GM12878 (cell line): Measurements from ENCODE around the gene EDC3. TPM values are rescaled to one million over a fixed set of nuclear protein-coding genes. Genes with fewer than 3 reads are reported as not detected.

Source experiments
- ATAC-seq: fragments of 200-7000 bp; cut with Tn5 transposase; 3 replicates; pipeline ENCODE4 v1.9.1; 2020; ENCODE audit warnings: mild to moderate bottlenecking, moderate library complexity
- BruUV-seq: library from RNA; stranded (reverse); fragments of 400-500 nt; replicated peaks from 2 replicates; lab custom pipeline; 2021; lab: Mats Ljungman, UMichigan
- CTCF ChIA-PET: fragments of 300-600 bp; sonication (Branson Sonifier 250); formaldehyde crosslinking; extraction: SDS; loops from one replicate; lab custom pipeline; 2021; ENCODE audit warnings: inconsistent platforms; lab: Yijun Ruan, JAX
- POLR2A ChIA-PET: fragments of 350-600 bp; formaldehyde crosslinking; extraction: SDS; loops from one replicate; lab custom pipeline; 2021; ENCODE audit warnings: inconsistent platforms; lab: Charles Lee
- RAD21 ChIA-PET: fragments of 300-600 bp; sonication (Branson Sonifier 250); formaldehyde crosslinking; loops from one replicate; lab custom pipeline; 2023; ENCODE audit warnings: antibody characterized with exemption; ENCODE audit not compliant: unreplicated experiment; lab: Charles Lee
- SMC1A ChIA-PET: fragments of 300-600 bp; sonication (Branson Sonifier 250); formaldehyde crosslinking; loops from one replicate; lab custom pipeline; 2023; ENCODE audit not compliant: unreplicated experiment, uncharacterized antibody; lab: Charles Lee
- DNase-seq: peaks from one replicate; pipeline ENCODE4 v3.0.0-alpha.2; 2011; ENCODE audit warnings: low read depth, low spot score
- FAIRE-seq: peaks from 3 replicates; lab custom pipeline; 2011; peaks lifted over from hg19 to GRCh38; lab: Jason Lieb, UNC
- H2AFZ ChIP-seq: 2 replicates; pipeline ENCODE4 v1.6.0; 2011; ENCODE audit warnings: low read depth, low read length, control low read depth; ENCODE audit not compliant: control insufficient read depth
- H3K27ac ChIP-seq: 2 replicates; pipeline ENCODE4 v1.5.1; 2011; ENCODE audit warnings: control low read depth; ENCODE audit not compliant: control insufficient read depth, insufficient read depth
- H3K27me3 ChIP-seq, 2 experiments: replicated peaks in 1 of 2; 2 replicates each; pipeline versions ENCODE4 v1.6.0 to v1.6.1; 2011; ENCODE audit warnings: low read length in 1 of 2; ENCODE audit not compliant: control insufficient read depth in 2 of 2, insufficient read depth in 2 of 2
- H3K36me3 ChIP-seq, 2 experiments: 2 replicates each; pipeline ENCODE4 v1.5.1; 2011; ENCODE audit warnings: low read length in 1 of 2; ENCODE audit not compliant: control insufficient read depth in 2 of 2, insufficient read depth in 2 of 2
- H3K4me1 ChIP-seq: 2 replicates; pipeline ENCODE4 v1.6.1; 2011; ENCODE audit warnings: mild to moderate bottlenecking, low read length, moderate library complexity, mixed read lengths; ENCODE audit not compliant: control insufficient read depth, insufficient read depth
- H3K4me2 ChIP-seq: 2 replicates; pipeline ENCODE4 v1.6.0; 2011; ENCODE audit warnings: control low read depth; ENCODE audit not compliant: control insufficient read depth, insufficient read depth
- H3K4me3 ChIP-seq: fragments of 200-600 bp; sonication (generic); 2 replicates; pipeline ENCODE4 v1.5.1; 2016
- H3K79me2 ChIP-seq: 2 replicates; pipeline ENCODE4 v1.6.0; 2011; ENCODE audit warnings: low read length; ENCODE audit not compliant: control insufficient read depth, insufficient read depth
- H3K9ac ChIP-seq: 2 replicates; pipeline ENCODE4 v1.8.0; 2011; ENCODE audit warnings: low read length, control low read depth, mixed read lengths; ENCODE audit not compliant: control insufficient read depth, insufficient read depth
- H3K9me3 ChIP-seq: replicated peaks from 3 replicates; pipeline ENCODE4 v1.5.1; 2011; ENCODE audit warnings: mild to moderate bottlenecking, low read length; ENCODE audit not compliant: control insufficient read depth, insufficient read depth
- H4K20me1 ChIP-seq: 2 replicates; pipeline ENCODE4 v1.6.0; 2011; ENCODE audit not compliant: control insufficient read depth, insufficient read depth
- ASH2L ChIP-seq: fragments of 300-600, 200-600 bp; sonication (generic); IDR thresholded peaks from 2 replicates; pipeline ENCODE4 v1.6.1; 2017; ENCODE audit warnings: low read depth, mild to moderate bottlenecking, borderline replicate concordance
- BCL11A ChIP-seq: IDR thresholded peaks from 2 replicates; pipeline ENCODE4 v1.6.1; 2011; ENCODE audit warnings: low read depth, low read length
- BHLHE40 ChIP-seq, 2 experiments: fragments of 450-650 bp in 1 of 2; IDR thresholded peaks; 2 replicates each; pipeline ENCODE4 v1.6.1; 2011 to 2017; ENCODE audit warnings: low read depth in 2 of 2, borderline replicate concordance in 1 of 2, improper control_type of control experiment in 1 of 2, low read length in 1 of 2, mild to moderate bottlenecking in 1 of 2
- EGR1 ChIP-seq, 2 experiments: IDR thresholded peaks; 1 replicate in 1 of 2; 2 replicates in 1 of 2; pipeline ENCODE4 v1.6.1; 2011 to 2012; ENCODE audit warnings: low read depth in 2 of 2, low read length in 2 of 2, borderline replicate concordance in 1 of 2, mild to moderate bottlenecking in 1 of 2, moderate library complexity in 1 of 2
- HDGF ChIP-seq: fragments of 450-650 bp; IDR thresholded peaks from 2 replicates; pipeline ENCODE4 v1.6.1; 2016; ENCODE audit warnings: antibody characterized with exemption
- JUNB ChIP-seq: IDR thresholded peaks from 2 replicates; pipeline ENCODE4 v1.6.1; 2016; ENCODE audit warnings: antibody characterized with exemption, mild to moderate bottlenecking
- MEF2B ChIP-seq: fragments of 450-650 bp; IDR thresholded peaks from 2 replicates; pipeline ENCODE4 v1.6.1; 2018; ENCODE audit warnings: mild to moderate bottlenecking, moderate library complexity; ENCODE audit not compliant: partially characterized antibody, poor library complexity, severe bottlenecking
- NR2F1 ChIP-seq: fragments of 450-650 bp; conservative IDR thresholded peaks from 2 replicates; pipeline ENCODE4 v1.6.1; 2017; ENCODE audit warnings: mild to moderate bottlenecking
- PKNOX1 ChIP-seq: fragments of 450-650 bp; IDR thresholded peaks from 2 replicates; pipeline ENCODE4 v1.6.1; 2016; ENCODE audit warnings: mild to moderate bottlenecking
- SREBF2 ChIP-seq: IDR thresholded peaks from 2 replicates; pipeline ENCODE4 v1.6.1; 2012; ENCODE audit warnings: mild to moderate bottlenecking, low read length
- SUZ12 ChIP-seq: fragments of 200-600 bp; sonication (generic); IDR thresholded peaks from one replicate; pipeline ENCODE4 v1.6.1; 2018; ENCODE audit warnings: antibody characterized with exemption, mild to moderate bottlenecking; ENCODE audit not compliant: unreplicated experiment
- TCF12 ChIP-seq: IDR thresholded peaks from 2 replicates; pipeline ENCODE4 v1.6.1; 2011; ENCODE audit warnings: low read depth, mild to moderate bottlenecking, low read length
- ZNF207 ChIP-seq: fragments of 450-650 bp; IDR thresholded peaks from 2 replicates; pipeline ENCODE4 v1.6.1; 2014; ENCODE audit warnings: antibody characterized with exemption, mild to moderate bottlenecking, borderline replicate concordance
- WGBS: methylation state at CpG from one replicate; pipeline ENCODE4 v1.1.6; 2016; ENCODE audit warnings: low lambda C conversion rate; ENCODE audit not compliant: insufficient replicate concordance, insufficient coverage; ENCODE audit errors: missing lambda C conversion rate; 5-methylcytosine and 5-hydroxymethylcytosine counted together
- in situ Hi-C: fragments of 300-500 bp; cut with MboI; formaldehyde crosslinking; loops from 9 replicates; pipeline ENCODE4 v1.14.3; 2018; ENCODE audit warnings: mixed read lengths
- intact Hi-C: fragments of 100-400 bp; cut with micrococcal nuclease; formaldehyde crosslinking; loops from one replicate; pipeline ENCODE4 v1.14.2; 2022; ENCODE audit not compliant: unreplicated experiment
- polyA plus RNA-seq, 11 experiments: library from polyadenylated mRNA; depleted of rRNA in 4 of 11; unstranded in 6 of 11; stranded (reverse) in 5 of 11; fragments of >200 nt; fragmentation: Nextera tagmentation in 4 of 11; fragmentation: Illumina TruSeq in 1 of 11; extraction: Ambion mirVana in 4 of 11; extraction: Trizol in 1 of 11; gene quantifications; 1 replicate in 1 of 11; 2 replicates in 10 of 11; pipeline versions ENCODE4 v1.2.1 to v1.2.3, GENCODE V29; 2011 to 2016; ENCODE audit warnings: inconsistent platforms in 2 of 11, missing spikeins in 2 of 11, low read depth in 1 of 11
- total RNA-seq, 4 experiments: library from RNA; depleted of rRNA in 3 of 4; stranded (reverse); fragments of >200 nt in 3 of 4; fragmentation: Illumina TruSeq in 1 of 4; extraction: Trizol in 1 of 4; gene quantifications; 2 replicates each; pipeline versions ENCODE4 v1.2.1 to v1.2.3, GENCODE V29; 2013 to 2021
- TF ChIP-seq, protein P1 (sequence below): IDR thresholded peaks from 2 replicates; pipeline ENCODE4 v1.6.1; 2012; ENCODE audit warnings: improper control_type of control experiment, low read depth, low read length; ENCODE audit not compliant: insufficient replicate concordance

The EDC3 gene
- total and polyA plus RNA-seq, 10 of the 15 experiments (the other 5 are each of a cell fraction or from before 2014, with no cell fraction given): 11.8 to 48.4 (median 35.3) TPM

DNA sequence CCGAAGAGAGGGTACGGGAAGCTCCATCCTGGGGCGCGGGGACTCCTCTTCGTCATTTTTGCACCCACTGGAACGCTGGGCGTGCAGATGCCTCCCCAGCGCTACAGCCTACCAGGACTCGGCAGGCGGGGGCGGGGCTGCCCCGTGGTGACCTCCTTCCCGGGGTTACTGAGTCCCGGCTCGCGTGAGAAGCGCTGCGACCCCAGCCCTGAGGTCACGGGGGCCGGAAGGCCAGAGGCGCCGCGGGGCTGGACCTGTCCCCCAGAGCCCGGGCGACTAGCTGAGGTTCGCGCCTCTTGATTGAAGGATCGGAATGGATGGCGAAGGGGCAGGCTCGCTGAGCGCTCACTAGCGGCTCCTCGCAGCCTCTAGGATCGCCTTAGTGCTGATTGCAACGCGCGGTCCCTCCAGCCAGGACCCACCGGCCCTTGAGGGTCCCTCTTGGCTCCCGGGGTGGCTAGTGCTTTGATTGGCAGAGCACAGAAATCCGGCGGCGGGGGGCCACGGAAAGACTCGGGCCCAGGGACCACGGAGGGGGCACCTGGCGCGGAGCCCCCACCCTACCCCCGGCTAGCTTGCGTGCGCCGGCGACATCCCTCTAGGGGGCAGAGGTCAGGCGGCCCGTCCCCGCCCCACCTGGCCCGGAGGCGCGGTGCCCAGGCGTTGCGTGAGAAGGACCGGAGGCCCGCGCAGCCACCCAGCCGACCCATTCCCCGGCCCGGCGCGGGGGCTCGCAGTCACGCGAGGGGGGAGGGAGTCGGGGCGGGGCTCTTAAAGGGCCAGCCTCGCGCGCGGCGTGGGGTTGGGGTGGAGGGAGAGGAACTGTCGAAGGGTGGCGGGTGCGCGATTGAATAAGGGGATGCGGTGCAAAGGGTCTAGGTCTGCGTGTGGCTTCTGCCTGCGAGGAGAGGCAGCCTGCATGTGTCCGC, 30.3 kb upstream of the EDC3 start:
- POLR2A ChIA-PET: interaction anchor here (0.5 to 0.8 kb wide), 2 partner anchors 262 to 723 kb away, joined by 3 to 4 read pairs; no protein-coding TSS in a partner anchor
- Histone ChIP-seq H3K4me1 (peaks cover 4% of the 10 kb centered on the region), H3K27ac (no peak overlapping the region), H3K9ac (peak overlapping the region; percentile 34; the same call in 1 of the 2 replicates), H3K79me2 (no peaks in the 10 kb centered on the region), H3K36me3 (no peaks in the 10 kb centered on the region), H3K4me3 (peak overlapping the region; percentile 50; the same call in 1 of the 2 replicates), H3K9me3 (no peaks in the 10 kb centered on the region), H2AFZ (peak overlapping the region; percentile 80), H3K4me2 (peak overlapping the region; percentile 92), H4K20me1 (no peaks in the 10 kb centered on the region), H3K27me3 (peaks cover 0 to 3% of the 10 kb centered on the region in 2 experiments; a peak in 3 of 4 replicates)
- no peak for FAIRE-seq
- ATAC-seq: peak; percentile 80
- WGBS: 3% methylated on average over 57 of the region's 86 CpGs
- no TSS peak for BruUV-seq
- CTCF ChIA-PET: no interaction called here
- DNase-seq: no peak
- RAD21 ChIA-PET: no interaction called here
- SMC1A ChIA-PET: no interaction called here
- in situ Hi-C loops (no loop called here), intact Hi-C loops (no loop called here)
- TF ChIP-seq NR2F1: peak; percentile 76
- no peak for TF ChIP-seq JUNB
- TF ChIP-seq TCF12: peak; percentile 79
- TF ChIP-seq, protein P1, sequence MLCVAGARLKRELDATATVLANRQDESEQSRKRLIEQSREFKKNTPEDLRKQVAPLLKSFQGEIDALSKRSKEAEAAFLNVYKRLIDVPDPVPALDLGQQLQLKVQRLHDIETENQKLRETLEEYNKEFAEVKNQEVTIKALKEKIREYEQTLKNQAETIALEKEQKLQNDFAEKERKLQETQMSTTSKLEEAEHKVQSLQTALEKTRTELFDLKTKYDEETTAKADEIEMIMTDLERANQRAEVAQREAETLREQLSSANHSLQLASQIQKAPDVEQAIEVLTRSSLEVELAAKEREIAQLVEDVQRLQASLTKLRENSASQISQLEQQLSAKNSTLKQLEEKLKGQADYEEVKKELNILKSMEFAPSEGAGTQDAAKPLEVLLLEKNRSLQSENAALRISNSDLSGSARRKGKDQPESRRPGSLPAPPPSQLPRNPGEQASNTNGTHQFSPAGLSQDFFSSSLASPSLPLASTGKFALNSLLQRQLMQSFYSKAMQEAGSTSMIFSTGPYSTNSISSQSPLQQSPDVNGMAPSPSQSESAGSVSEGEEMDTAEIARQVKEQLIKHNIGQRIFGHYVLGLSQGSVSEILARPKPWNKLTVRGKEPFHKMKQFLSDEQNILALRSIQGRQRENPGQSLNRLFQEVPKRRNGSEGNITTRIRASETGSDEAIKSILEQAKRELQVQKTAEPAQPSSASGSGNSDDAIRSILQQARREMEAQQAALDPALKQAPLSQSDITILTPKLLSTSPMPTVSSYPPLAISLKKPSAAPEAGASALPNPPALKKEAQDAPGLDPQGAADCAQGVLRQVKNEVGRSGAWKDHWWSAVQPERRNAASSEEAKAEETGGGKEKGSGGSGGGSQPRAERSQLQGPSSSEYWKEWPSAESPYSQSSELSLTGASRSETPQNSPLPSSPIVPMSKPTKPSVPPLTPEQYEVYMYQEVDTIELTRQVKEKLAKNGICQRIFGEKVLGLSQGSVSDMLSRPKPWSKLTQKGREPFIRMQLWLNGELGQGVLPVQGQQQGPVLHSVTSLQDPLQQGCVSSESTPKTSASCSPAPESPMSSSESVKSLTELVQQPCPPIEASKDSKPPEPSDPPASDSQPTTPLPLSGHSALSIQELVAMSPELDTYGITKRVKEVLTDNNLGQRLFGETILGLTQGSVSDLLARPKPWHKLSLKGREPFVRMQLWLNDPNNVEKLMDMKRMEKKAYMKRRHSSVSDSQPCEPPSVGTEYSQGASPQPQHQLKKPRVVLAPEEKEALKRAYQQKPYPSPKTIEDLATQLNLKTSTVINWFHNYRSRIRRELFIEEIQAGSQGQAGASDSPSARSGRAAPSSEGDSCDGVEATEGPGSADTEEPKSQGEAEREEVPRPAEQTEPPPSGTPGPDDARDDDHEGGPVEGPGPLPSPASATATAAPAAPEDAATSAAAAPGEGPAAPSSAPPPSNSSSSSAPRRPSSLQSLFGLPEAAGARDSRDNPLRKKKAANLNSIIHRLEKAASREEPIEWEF: no peak
- TF ChIP-seq PKNOX1: peak; percentile 50
- no peak for TF ChIP-seq ASH2L
- no peak for TF ChIP-seq MEF2B
- TF ChIP-seq BCL11A: peak; percentile 21; the same call in 1 of the 2 replicates
- TF ChIP-seq SREBF2: no peak
- TF ChIP-seq ZNF207: no peak
- peak; percentile 70 for TF ChIP-seq SUZ12
- no peak for TF ChIP-seq HDGF
- 0 out of 3 replicates have a peak, but pooled peaks of 1 of the 2 experiments have one; percentile 26 for TF ChIP-seq EGR1 (IDR thresholded peaks at IDR 0.05; ENCODE audit: borderline replicate concordance in 1 of 2, low read depth in 2 of 2, low read length in 2 of 2)
- peak; percentile 30 to 71; a peak in 2 of 4 replicates for TF ChIP-seq BHLHE40 (IDR thresholded peaks at IDR 0.05; ENCODE audit: borderline replicate concordance in 1 of 2, low read depth in 2 of 2, low read length in 1 of 2)
